Measurements from ENCODE around the gene BOK.

The BOK gene

GRCh38 chr2:241540401-241540770, 18.2 kb upstream of the BOK start:
- peak; percentile 33 for DNase-seq (ENCODE audit: low spot score)
- TF ChIP-seq, protein P1, sequence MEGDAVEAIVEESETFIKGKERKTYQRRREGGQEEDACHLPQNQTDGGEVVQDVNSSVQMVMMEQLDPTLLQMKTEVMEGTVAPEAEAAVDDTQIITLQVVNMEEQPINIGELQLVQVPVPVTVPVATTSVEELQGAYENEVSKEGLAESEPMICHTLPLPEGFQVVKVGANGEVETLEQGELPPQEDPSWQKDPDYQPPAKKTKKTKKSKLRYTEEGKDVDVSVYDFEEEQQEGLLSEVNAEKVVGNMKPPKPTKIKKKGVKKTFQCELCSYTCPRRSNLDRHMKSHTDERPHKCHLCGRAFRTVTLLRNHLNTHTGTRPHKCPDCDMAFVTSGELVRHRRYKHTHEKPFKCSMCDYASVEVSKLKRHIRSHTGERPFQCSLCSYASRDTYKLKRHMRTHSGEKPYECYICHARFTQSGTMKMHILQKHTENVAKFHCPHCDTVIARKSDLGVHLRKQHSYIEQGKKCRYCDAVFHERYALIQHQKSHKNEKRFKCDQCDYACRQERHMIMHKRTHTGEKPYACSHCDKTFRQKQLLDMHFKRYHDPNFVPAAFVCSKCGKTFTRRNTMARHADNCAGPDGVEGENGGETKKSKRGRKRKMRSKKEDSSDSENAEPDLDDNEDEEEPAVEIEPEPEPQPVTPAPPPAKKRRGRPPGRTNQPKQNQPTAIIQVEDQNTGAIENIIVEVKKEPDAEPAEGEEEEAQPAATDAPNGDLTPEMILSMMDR (IDR thresholded peaks at IDR 0.05; ENCODE audit: extremely low read depth, missing control alignments), result no peak

DNA sequence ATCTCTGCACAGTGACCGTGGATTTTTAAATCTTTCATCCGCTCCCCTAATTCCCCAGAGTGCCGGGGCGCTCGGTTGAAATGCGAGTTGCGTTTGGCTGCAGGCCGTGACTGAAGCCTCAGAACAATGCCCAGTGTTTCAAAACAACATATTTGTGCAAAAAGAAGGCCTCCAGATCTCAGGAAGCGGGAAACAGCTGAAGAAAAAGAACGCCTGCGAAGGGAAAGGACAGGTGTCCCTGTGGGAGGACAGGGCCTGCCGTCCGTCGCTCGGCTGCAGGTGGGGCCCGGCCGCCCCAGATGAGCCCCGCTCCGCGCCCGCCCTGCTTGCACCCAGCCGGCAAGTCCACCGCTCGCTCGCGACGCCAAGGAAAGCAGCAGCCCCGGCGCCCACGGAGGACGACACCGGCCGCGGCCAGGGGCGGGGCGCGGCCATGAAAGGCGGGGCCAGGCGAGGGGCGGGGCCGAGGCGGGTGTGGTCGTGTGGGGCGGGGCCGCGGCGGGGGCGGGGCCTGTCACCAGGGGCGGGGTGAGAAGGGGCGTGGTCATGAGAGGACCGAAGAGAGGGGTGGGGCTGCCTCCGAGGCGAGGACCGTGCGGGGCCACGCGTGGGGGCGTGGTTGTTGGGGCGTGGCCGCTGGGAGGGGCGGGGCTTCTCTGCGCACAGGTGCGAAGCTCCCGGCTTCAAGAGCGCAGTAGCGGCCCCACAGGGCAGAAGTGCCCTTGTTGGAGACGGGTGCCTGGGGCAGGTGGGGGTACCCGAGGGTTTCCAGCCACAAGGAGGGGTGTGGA, 17.6 kb upstream of the BOK start:
- DNase-seq (ENCODE audit: low spot score), result peak; percentile 92
- TF ChIP-seq, protein P1 (IDR thresholded peaks at IDR 0.05; ENCODE audit: extremely low read depth, missing control alignments), result no peak

GRCh38 chr2:241541564-241542277, 16.8 kb upstream of the BOK start:
- TF ChIP-seq, protein P1 (IDR thresholded peaks at IDR 0.05; ENCODE audit: extremely low read depth, missing control alignments), result no peak
- DNase-seq (ENCODE audit: low spot score), result peak; percentile 50

GRCh38 chr2:241542278-241542605, 16.3 kb upstream of the BOK start:
- TF ChIP-seq, protein P1 (IDR thresholded peaks at IDR 0.05; ENCODE audit: extremely low read depth, missing control alignments), result no peak
- peak; percentile 24 for DNase-seq (ENCODE audit: low spot score)

DNA sequence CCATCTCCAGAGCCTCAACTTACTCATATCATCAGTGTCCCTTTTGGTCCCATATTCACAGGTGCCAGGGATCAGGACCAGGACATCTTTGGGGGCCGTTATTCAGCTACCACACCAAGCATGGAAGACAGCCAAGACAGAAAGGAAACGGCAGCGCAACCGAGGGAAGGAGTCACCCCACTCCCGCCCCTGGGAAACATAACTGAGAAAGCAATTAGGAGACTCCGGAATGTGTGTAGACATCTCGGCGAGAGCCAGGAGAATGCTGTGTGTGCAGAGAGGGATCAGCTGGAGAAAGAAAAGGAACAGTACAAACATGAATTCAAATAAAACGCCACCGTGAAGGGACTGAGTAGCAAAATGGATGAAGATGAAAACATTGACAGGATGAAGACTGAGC, 13.4 kb upstream of the BOK start:
- no peak for DNase-seq (ENCODE audit: low spot score)
- TF ChIP-seq, protein P1 (IDR thresholded peaks at IDR 0.05; ENCODE audit: extremely low read depth, missing control alignments), result no peak

DNA sequence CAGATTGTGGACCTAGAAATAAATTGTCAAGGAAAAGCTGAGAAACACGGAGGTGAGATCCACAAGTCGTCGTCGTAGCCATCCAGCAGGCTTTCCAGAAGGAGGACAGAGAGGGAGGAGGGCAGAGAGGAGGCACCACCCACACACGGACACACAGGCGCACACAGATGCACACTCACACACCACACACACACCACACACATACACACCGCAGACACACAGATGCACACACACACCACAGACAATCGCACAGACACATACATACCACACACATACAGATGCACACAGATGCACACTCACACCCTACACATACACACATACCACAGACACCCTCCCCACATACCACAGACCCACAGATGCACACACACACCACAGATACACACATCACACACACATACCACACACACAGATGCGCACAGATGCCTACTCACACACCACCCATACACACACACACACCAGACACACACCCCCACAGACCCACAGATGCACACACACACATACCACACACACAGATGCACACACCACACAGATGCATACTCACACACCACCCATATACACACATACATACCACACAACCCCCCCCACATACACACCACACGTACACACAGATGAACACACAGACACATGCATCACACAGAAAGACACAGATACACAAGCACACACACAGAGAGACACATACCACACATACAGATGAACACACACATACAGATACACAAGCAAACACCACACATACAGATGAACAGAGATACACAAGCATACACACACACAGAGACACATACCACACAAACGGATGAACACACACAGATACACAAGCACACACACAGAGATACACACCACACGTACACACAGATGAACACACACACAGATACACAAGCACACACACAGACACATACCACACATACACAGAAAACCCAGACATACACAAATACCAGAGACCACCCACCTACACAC, 12.7 kb upstream of the BOK start:
- DNase-seq (ENCODE audit: low spot score), result no peak
- TF ChIP-seq, protein P1 (IDR thresholded peaks at IDR 0.05; ENCODE audit: extremely low read depth, missing control alignments), result no peak

Measured in GM20000 (cell line).